Astrocyte (in vitro differentiated cells and primary cell): Measurements from ENCODE around the gene DGUOK. TPM values are rescaled to one million over a fixed set of nuclear protein-coding genes. Genes with fewer than 3 reads are reported as not detected.
A peak's percentile ranks its signal among the peaks of the same experiment; 100 is the strongest.

Source experiments
- DNase-seq: peaks from one replicate; pipeline ENCODE4 v3.0.0-alpha.2; 2010; ENCODE audit warnings: low read depth
- FAIRE-seq: peaks from 2 replicates; lab custom pipeline; 2011; peaks lifted over from hg19 to GRCh38; lab: Jason Lieb, UNC
- H2AFZ ChIP-seq: 2 replicates; pipeline ENCODE4 v1.6.0; 2012; ENCODE audit warnings: low read depth, low read length, inconsistent platforms
- H3K27ac ChIP-seq: 2 replicates; pipeline ENCODE4 v1.5.1; 2011; ENCODE audit warnings: low read depth, low read length, inconsistent platforms
- H3K27me3 ChIP-seq: 2 replicates; pipeline ENCODE4 v1.6.0; 2011; ENCODE audit warnings: low read length, inconsistent platforms; ENCODE audit not compliant: insufficient read depth
- H3K36me3 ChIP-seq: 2 replicates; pipeline ENCODE4 v1.5.1; 2011; ENCODE audit warnings: low read length, inconsistent platforms; ENCODE audit not compliant: insufficient read depth
- H3K4me1 ChIP-seq: 2 replicates; pipeline ENCODE4 v1.5.1; 2011; ENCODE audit warnings: low read length, inconsistent platforms; ENCODE audit not compliant: insufficient read depth
- H3K4me2 ChIP-seq: 2 replicates; pipeline ENCODE4 v1.6.0; 2012; ENCODE audit warnings: low read length, inconsistent platforms
- H3K4me3 ChIP-seq: 2 replicates; pipeline ENCODE4 v1.5.1; 2011; ENCODE audit warnings: low read depth, mild to moderate bottlenecking, low read length, inconsistent platforms; ENCODE audit not compliant: insufficient read depth
- H3K79me2 ChIP-seq: 2 replicates; pipeline ENCODE4 v1.6.0; 2012; ENCODE audit warnings: mild to moderate bottlenecking, low read length, inconsistent platforms; ENCODE audit not compliant: insufficient read depth
- H3K9ac ChIP-seq: 2 replicates; pipeline ENCODE4 v1.6.0; 2012; ENCODE audit warnings: mild to moderate bottlenecking, low read length, inconsistent platforms
- H3K9me3 ChIP-seq: 2 replicates; pipeline ENCODE4 v1.5.1; 2012; ENCODE audit warnings: low read depth, mild to moderate bottlenecking, low read length, inconsistent platforms; ENCODE audit not compliant: insufficient read depth
- H4K20me1 ChIP-seq: 2 replicates; pipeline ENCODE4 v1.6.0; 2012; ENCODE audit warnings: low read length, inconsistent platforms; ENCODE audit not compliant: insufficient read depth
- H3K27ac Mint-ChIP-seq: one replicate; pipeline ENCODE4 v1.8.0; 2021; ENCODE audit warnings: mild to moderate bottlenecking, mixed read lengths; ENCODE audit not compliant: unreplicated experiment
- H3K27me3 Mint-ChIP-seq: one replicate; pipeline ENCODE4 v1.8.0; 2021; ENCODE audit warnings: low read depth, mixed read lengths; ENCODE audit not compliant: unreplicated experiment
- H3K36me3 Mint-ChIP-seq: one replicate; pipeline ENCODE4 v1.8.0; 2021; ENCODE audit warnings: low read depth, mixed read lengths; ENCODE audit not compliant: unreplicated experiment
- H3K4me1 Mint-ChIP-seq: one replicate; pipeline ENCODE4 v1.8.0; 2021; ENCODE audit warnings: low read depth, mixed read lengths; ENCODE audit not compliant: unreplicated experiment
- H3K4me3 Mint-ChIP-seq: one replicate; pipeline ENCODE4 v1.8.0; 2021; ENCODE audit warnings: mild to moderate bottlenecking, moderate library complexity, mixed read lengths; ENCODE audit not compliant: unreplicated experiment
- H3K9me3 Mint-ChIP-seq: one replicate; pipeline ENCODE4 v1.8.0; 2021; ENCODE audit warnings: mild to moderate bottlenecking, mixed read lengths; ENCODE audit not compliant: unreplicated experiment
- EZH2 ChIP-seq: IDR thresholded peaks from 2 replicates; pipeline ENCODE4 v1.6.1; 2012; ENCODE audit warnings: mild to moderate bottlenecking, low read length, inconsistent platforms; ENCODE audit not compliant: insufficient read depth
- total RNA-seq: library from RNA; stranded (reverse); gene quantifications from 2 replicates; pipeline ENCODE4 v1.2.1, GENCODE V29; 2021
- TF ChIP-seq, protein P1 (sequence below): IDR thresholded peaks from 2 replicates; pipeline ENCODE4 v1.5.1; 2011; ENCODE audit warnings: low read depth, mild to moderate bottlenecking, inconsistent platforms, low read length, moderate library complexity; ENCODE audit not compliant: insufficient read depth

The DGUOK gene
- total RNA-seq, 1 donor from 2014 or later = 84.8 TPM

DNA sequence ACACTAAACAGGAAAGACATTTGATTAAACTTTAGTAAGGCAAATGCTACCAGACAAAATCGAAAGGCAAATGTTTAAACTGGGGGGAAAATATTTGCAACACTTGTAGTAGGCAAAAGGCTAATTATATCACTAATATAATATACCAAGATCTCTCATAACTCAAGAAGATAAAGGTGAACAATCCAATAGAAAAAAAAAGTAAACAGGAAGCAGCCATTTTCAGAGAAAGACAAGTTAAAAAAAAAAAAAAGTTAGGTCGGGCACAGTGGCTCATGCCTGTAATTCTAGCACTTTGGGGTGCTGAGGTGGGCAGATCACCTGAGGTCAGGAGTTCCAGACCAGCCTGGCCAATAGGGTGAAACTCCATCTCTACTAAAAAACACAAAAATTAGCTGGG lies 38.3 kb upstream of the DGUOK start:
- no peak overlapping the region for H3K27ac ChIP-seq
- H3K4me1 Mint-ChIP-seq = no peaks in the 10 kb centered on the region
- H4K20me1 ChIP-seq = no peaks in the 10 kb centered on the region
- DNase-seq (no peak), FAIRE-seq (no peak)
- no peak overlapping the region for H3K27ac Mint-ChIP-seq
- no peak overlapping the region for H3K4me2 ChIP-seq
- no peaks in the 10 kb centered on the region for H3K36me3 ChIP-seq
- H3K9me3 Mint-ChIP-seq = no peaks in the 10 kb centered on the region
- no peaks in the 10 kb centered on the region for H3K9me3 ChIP-seq
- H3K36me3 Mint-ChIP-seq = peaks cover 4% of the 10 kb centered on the region
- no peak overlapping the region for H3K4me3 ChIP-seq
- H3K4me1 ChIP-seq = peaks cover 9% of the 10 kb centered on the region
- no peak overlapping the region for H3K9ac ChIP-seq
- H3K4me3 Mint-ChIP-seq = no peak overlapping the region
- H2AFZ ChIP-seq = no peak overlapping the region
- no peak for TF ChIP-seq EZH2
- TF ChIP-seq, protein P1, sequence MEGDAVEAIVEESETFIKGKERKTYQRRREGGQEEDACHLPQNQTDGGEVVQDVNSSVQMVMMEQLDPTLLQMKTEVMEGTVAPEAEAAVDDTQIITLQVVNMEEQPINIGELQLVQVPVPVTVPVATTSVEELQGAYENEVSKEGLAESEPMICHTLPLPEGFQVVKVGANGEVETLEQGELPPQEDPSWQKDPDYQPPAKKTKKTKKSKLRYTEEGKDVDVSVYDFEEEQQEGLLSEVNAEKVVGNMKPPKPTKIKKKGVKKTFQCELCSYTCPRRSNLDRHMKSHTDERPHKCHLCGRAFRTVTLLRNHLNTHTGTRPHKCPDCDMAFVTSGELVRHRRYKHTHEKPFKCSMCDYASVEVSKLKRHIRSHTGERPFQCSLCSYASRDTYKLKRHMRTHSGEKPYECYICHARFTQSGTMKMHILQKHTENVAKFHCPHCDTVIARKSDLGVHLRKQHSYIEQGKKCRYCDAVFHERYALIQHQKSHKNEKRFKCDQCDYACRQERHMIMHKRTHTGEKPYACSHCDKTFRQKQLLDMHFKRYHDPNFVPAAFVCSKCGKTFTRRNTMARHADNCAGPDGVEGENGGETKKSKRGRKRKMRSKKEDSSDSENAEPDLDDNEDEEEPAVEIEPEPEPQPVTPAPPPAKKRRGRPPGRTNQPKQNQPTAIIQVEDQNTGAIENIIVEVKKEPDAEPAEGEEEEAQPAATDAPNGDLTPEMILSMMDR = no peak
- H3K27me3 Mint-ChIP-seq = peaks cover 2% of the 10 kb centered on the region
- peaks cover 4% of the 10 kb centered on the region for H3K79me2 ChIP-seq
- H3K27me3 ChIP-seq = peaks cover 19% of the 10 kb centered on the region

DNA sequence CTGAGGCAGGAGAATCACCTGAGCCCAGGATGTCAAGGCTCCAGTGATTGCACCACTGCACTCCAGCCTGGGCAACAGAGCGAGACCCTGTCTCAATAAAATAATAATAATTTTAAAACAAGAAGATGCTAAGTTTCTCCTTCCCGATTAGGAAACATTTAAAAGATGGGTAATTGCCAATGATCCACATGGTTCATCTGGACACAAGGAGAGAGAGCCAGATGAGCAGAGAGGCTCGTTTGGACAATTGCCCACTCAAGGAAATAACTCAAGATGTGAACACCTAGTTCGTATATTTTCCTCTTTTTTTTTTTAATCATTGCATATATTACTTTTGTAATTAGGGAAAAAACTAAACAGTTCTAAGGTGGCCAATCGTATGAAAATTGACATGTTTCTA lies 37.5 kb upstream of the DGUOK start:
- TF ChIP-seq, protein P1 = no peak
- TF ChIP-seq EZH2 = no peak
- no peak overlapping the region for H3K4me3 ChIP-seq
- Mint-ChIP-seq H3K27ac (no peak overlapping the region), H3K4me1 (peaks cover 2% of the 10 kb centered on the region), H3K9me3 (no peaks in the 10 kb centered on the region), H3K36me3 (peaks cover 6% of the 10 kb centered on the region), H3K27me3 (peaks cover 2% of the 10 kb centered on the region), H3K4me3 (no peak overlapping the region)
- no peaks in the 10 kb centered on the region for H3K36me3 ChIP-seq
- no peak overlapping the region for H2AFZ ChIP-seq
- no peak overlapping the region for H3K27ac ChIP-seq
- H3K79me2 ChIP-seq = peaks cover 13% of the 10 kb centered on the region
- DNase-seq (no peak), FAIRE-seq (no peak)
- H3K4me2 ChIP-seq = no peak overlapping the region
- H3K9ac ChIP-seq = no peak overlapping the region
- peaks cover 9% of the 10 kb centered on the region for H3K4me1 ChIP-seq
- peaks cover 3% of the 10 kb centered on the region for H4K20me1 ChIP-seq
- no peaks in the 10 kb centered on the region for H3K9me3 ChIP-seq
- peaks cover 21% of the 10 kb centered on the region for H3K27me3 ChIP-seq

DNA sequence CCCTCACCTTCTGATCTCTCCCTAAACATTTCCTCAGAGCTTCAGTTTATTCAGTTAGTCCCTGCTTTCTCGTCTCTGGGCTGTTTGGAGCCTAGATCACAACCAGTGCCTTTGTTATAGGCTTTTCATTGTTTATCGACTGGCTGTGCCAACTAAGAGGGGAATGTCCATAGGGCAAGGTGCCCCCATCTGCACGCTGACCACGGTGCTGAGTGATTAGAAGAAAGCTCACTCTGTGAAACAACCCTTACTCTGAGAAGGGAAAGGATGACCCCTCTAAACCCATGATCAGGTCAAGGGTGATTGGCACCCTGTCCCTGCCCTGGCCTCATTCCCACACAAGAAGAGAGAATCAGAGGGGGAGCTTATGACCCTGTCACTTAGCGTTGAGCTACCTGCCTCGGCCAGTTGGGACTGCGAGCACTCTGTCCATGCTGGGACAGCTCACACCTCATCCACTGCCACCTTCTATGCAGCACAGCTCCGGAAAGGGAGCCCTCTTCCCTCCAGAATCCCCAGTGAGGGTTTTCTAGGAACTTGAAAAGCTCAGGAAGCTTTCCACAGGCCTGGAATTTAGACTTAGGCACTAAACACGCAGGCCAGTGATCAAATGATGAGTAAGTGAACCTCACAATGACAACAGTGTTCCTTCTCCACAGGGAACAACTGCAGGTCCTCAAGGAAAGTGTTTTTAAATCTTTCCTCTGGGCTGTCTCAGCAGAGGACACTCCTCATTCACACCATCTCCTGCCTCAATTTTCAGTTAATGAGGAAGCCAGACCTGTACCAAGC lies 36.2 kb upstream of the DGUOK start:
- Histone ChIP-seq H3K4me3 (no peak overlapping the region), H3K9ac (no peak overlapping the region), H3K79me2 (peaks cover 20% of the 10 kb centered on the region), H3K4me2 (peak overlapping the region; percentile 24), H4K20me1 (peaks cover 14% of the 10 kb centered on the region), H2AFZ (peak overlapping the region; percentile 6), H3K27me3 (peaks cover 25% of the 10 kb centered on the region), H3K36me3 (no peaks in the 10 kb centered on the region), H3K27ac (no peak overlapping the region), H3K4me1 (peaks cover 9% of the 10 kb centered on the region), H3K9me3 (no peaks in the 10 kb centered on the region)
- DNase-seq (no peak), FAIRE-seq (no peak)
- no peak overlapping the region for H3K27ac Mint-ChIP-seq
- H3K4me3 Mint-ChIP-seq = no peak overlapping the region
- TF ChIP-seq, protein P1 = no peak
- TF ChIP-seq EZH2 = no peak
- peaks cover 6% of the 10 kb centered on the region for H3K36me3 Mint-ChIP-seq
- H3K9me3 Mint-ChIP-seq = peaks cover 2% of the 10 kb centered on the region
- H3K4me1 Mint-ChIP-seq = peaks cover 4% of the 10 kb centered on the region
- peaks cover 2% of the 10 kb centered on the region for H3K27me3 Mint-ChIP-seq
